H1 (cell line): ENCODE measurements around the gene CFAP91. TPM values are rescaled to one million over a fixed set of nuclear protein-coding genes. Genes with fewer than 3 reads are reported as not detected.

Experiments used
- CTCF ChIA-PET: fragments of 300-600 bp; sonication (Branson Sonifier 250); formaldehyde crosslinking; loops from one replicate; lab custom pipeline; 2021; ENCODE audit not compliant: partially characterized antibody; lab: Charles Lee
- POLR2A ChIA-PET: fragments of 300-600 bp; sonication (Branson Sonifier 250); formaldehyde crosslinking; loops from one replicate; lab custom pipeline; 2021; ENCODE audit warnings: inconsistent platforms; ENCODE audit not compliant: partially characterized antibody; lab: Charles Lee
- DNase-seq, 2 experiments: peaks; one replicate each; pipeline versions ENCODE4 v3.0.0 to v3.0.0-alpha.2; 2010 to 2022; ENCODE audit warnings: low spot score in 2 of 2, low read depth in 1 of 2, mixed read lengths in 1 of 2
- FAIRE-seq: peaks from 2 replicates; lab custom pipeline; 2011; peaks lifted over from hg19 to GRCh38; lab: Jason Lieb, UNC
- H2AFZ ChIP-seq: 2 replicates; pipeline ENCODE4 v1.8.1; 2012; ENCODE audit warnings: low read length, inconsistent platforms
- H2AK5ac ChIP-seq: 2 replicates; pipeline ENCODE4 v1.6.1; 2013; ENCODE audit warnings: low read depth, low read length
- H2BK120ac ChIP-seq: replicated peaks from 2 replicates; pipeline ENCODE3; 2013; ENCODE audit warnings: low read depth, low read length, inconsistent platforms
- H2BK12ac ChIP-seq: 2 replicates; pipeline ENCODE4 v1.6.1; 2013; ENCODE audit warnings: low read depth, low read length
- H2BK15ac ChIP-seq: 2 replicates; pipeline ENCODE4 v1.6.1; 2013; ENCODE audit warnings: low read length
- H2BK20ac ChIP-seq: 2 replicates; pipeline ENCODE4 v1.6.1; 2013; ENCODE audit warnings: low read length
- H2BK5ac ChIP-seq: 2 replicates; pipeline ENCODE4 v1.6.1; 2013; ENCODE audit warnings: low read depth, low read length
- H3K14ac ChIP-seq: 2 replicates; pipeline ENCODE4 v1.6.1; 2013; ENCODE audit warnings: inconsistent platforms; ENCODE audit not compliant: insufficient read length
- H3K18ac ChIP-seq: 2 replicates; pipeline ENCODE4 v1.6.1; 2013; ENCODE audit warnings: low read length; ENCODE audit errors: extremely low read depth
- H3K23ac ChIP-seq: 2 replicates; pipeline ENCODE4 v1.6.1; 2013; ENCODE audit warnings: inconsistent platforms; ENCODE audit not compliant: insufficient read length
- H3K23me2 ChIP-seq: 2 replicates; pipeline ENCODE4 v1.6.1; 2013; ENCODE audit warnings: low read depth, low read length
- H3K27ac ChIP-seq: 2 replicates; pipeline ENCODE4 v1.6.1; 2011; ENCODE audit warnings: low read depth, low read length, inconsistent platforms
- H3K27me3 ChIP-seq, 4 experiments: replicated peaks in 1 of 4; 1 replicate in 1 of 4; 2 replicates in 3 of 4; pipeline versions ENCODE4 v1.6.1 to v1.8.1; 2011 to 2013; ENCODE audit warnings: low read length in 3 of 4, mild to moderate bottlenecking in 3 of 4, inconsistent platforms in 2 of 4, mixed read lengths in 2 of 4, moderate library complexity in 1 of 4; ENCODE audit not compliant: control insufficient read depth in 3 of 4, insufficient read depth in 3 of 4; ENCODE audit errors: extremely low read depth in 1 of 4
- H3K36me3 ChIP-seq, 4 experiments: 2 replicates each; pipeline versions ENCODE4 v1.6.1 to v1.8.1; 2011 to 2013; ENCODE audit warnings: mild to moderate bottlenecking in 4 of 4, low read length in 3 of 4, moderate library complexity in 2 of 4, control low read depth in 1 of 4, inconsistent platforms in 1 of 4; ENCODE audit not compliant: insufficient read depth in 4 of 4, control insufficient read depth in 2 of 4
- H3K4ac ChIP-seq: replicated peaks from 2 replicates; pipeline ENCODE3; 2013; ENCODE audit warnings: low read length, low read depth, mixed read lengths, inconsistent platforms; ENCODE audit not compliant: insufficient read length
- H3K4me1 ChIP-seq, 4 experiments: replicated peaks in 1 of 4; 1 replicate in 1 of 4; 2 replicates in 3 of 4; pipeline versions ENCODE4 v1.6.1 to v1.8.1; 2011 to 2013; ENCODE audit warnings: low read length in 3 of 4, inconsistent platforms in 2 of 4, mixed read lengths in 1 of 4; ENCODE audit not compliant: insufficient read depth in 4 of 4, control insufficient read depth in 3 of 4
- H3K4me2 ChIP-seq, 2 experiments: 2 replicates each; pipeline versions ENCODE4 v1.6.1 to v1.8.1; 2011 to 2013; ENCODE audit warnings: low read depth in 2 of 2, low read length in 2 of 2, control low read depth in 1 of 2, inconsistent platforms in 1 of 2, mild to moderate bottlenecking in 1 of 2; ENCODE audit not compliant: insufficient read depth in 1 of 2
- H3K4me3 ChIP-seq, 4 experiments: fragments of 200-600, 300-600 bp in 1 of 4; sonication (generic), shearing (Covaris generic), sonication (Bioruptor Twin) in 1 of 4; 2 replicates each; pipeline versions ENCODE4 v1.5.1 to v1.8.1; 2011 to 2016; ENCODE audit warnings: low read length in 4 of 4, low read depth in 3 of 4, control low read depth in 2 of 4, inconsistent platforms in 2 of 4, mild to moderate bottlenecking in 2 of 4, mixed read lengths in 1 of 4, moderate library complexity in 1 of 4; ENCODE audit not compliant: insufficient read depth in 2 of 4; ENCODE audit errors: extremely low read depth in 1 of 4
- H3K56ac ChIP-seq: replicated peaks from 2 replicates; pipeline ENCODE3; 2013; ENCODE audit warnings: low read depth, mild to moderate bottlenecking, mixed read lengths, low read length, inconsistent platforms; ENCODE audit not compliant: insufficient read length
- H3K79me1 ChIP-seq: 2 replicates; pipeline ENCODE4 v1.6.1; 2013; ENCODE audit warnings: low read depth, low read length, control low read depth
- H3K79me2 ChIP-seq, 2 experiments: 2 replicates each; pipeline versions ENCODE4 v1.6.1 to v1.8.1; 2012 to 2013; ENCODE audit warnings: low read length in 2 of 2, mild to moderate bottlenecking in 2 of 2, inconsistent platforms in 1 of 2; ENCODE audit not compliant: insufficient read depth in 2 of 2, control insufficient read depth in 1 of 2
- H3K9ac ChIP-seq, 4 experiments: replicated peaks in 1 of 4; 1 replicate in 1 of 4; 2 replicates in 3 of 4; pipeline versions ENCODE4 v1.6.1 to v1.8.1; 2011 to 2013; ENCODE audit warnings: low read depth in 3 of 4, low read length in 3 of 4, control low read depth in 2 of 4, mild to moderate bottlenecking in 2 of 4, moderate library complexity in 2 of 4, inconsistent platforms in 1 of 4; ENCODE audit errors: extremely low read depth in 1 of 4
- H3K9me3 ChIP-seq, 2 experiments: 2 replicates each; pipeline versions ENCODE4 v1.6.1 to v1.8.1; 2012 to 2013; ENCODE audit warnings: mild to moderate bottlenecking in 2 of 2, moderate library complexity in 2 of 2, control low read depth in 1 of 2, inconsistent platforms in 1 of 2, low read depth in 1 of 2, low read length in 1 of 2, mixed read lengths in 1 of 2; ENCODE audit not compliant: insufficient read depth in 2 of 2
- H4K20me1 ChIP-seq, 2 experiments: replicated peaks in 1 of 2; 2 replicates each; pipeline versions ENCODE3 to v1.8.1; 2011 to 2013; ENCODE audit warnings: inconsistent platforms in 2 of 2, low read length in 2 of 2, mild to moderate bottlenecking in 1 of 2; ENCODE audit not compliant: insufficient read depth in 2 of 2, control insufficient read depth in 1 of 2
- H4K5ac ChIP-seq: 2 replicates; pipeline ENCODE4 v1.6.1; 2013; ENCODE audit warnings: low read length, low read depth, mixed read lengths, inconsistent platforms; ENCODE audit not compliant: insufficient read length
- H4K8ac ChIP-seq: 2 replicates; pipeline ENCODE4 v1.8.0; 2013; ENCODE audit warnings: mild to moderate bottlenecking, moderate library complexity, low read length, inconsistent platforms; ENCODE audit not compliant: insufficient read depth; ENCODE audit errors: extremely low read depth
- H4K91ac ChIP-seq: replicated peaks from 2 replicates; pipeline ENCODE3; 2013; ENCODE audit warnings: low read length, mixed read lengths, inconsistent platforms; ENCODE audit not compliant: insufficient read length
- EP300 ChIP-seq, 2 experiments: IDR thresholded peaks; 1 replicate in 1 of 2; 2 replicates in 1 of 2; pipeline ENCODE4 v1.6.1; 2011 to 2012; ENCODE audit warnings: low read depth in 2 of 2, low read length in 2 of 2, mild to moderate bottlenecking in 2 of 2, borderline replicate concordance in 1 of 2, inconsistent platforms in 1 of 2, moderate library complexity in 1 of 2
- POLR2A ChIP-seq, 2 experiments: IDR thresholded peaks; 1 replicate in 1 of 2; 2 replicates in 1 of 2; pipeline ENCODE4 v1.6.1; 2011; ENCODE audit warnings: low read depth in 2 of 2, low read length in 2 of 2, mild to moderate bottlenecking in 2 of 2; ENCODE audit errors: control extremely low read depth in 1 of 2
- WGBS, 2 experiments: shearing (Covaris generic) in 1 of 2; methylation state at CpG; one replicate each; pipeline versions ENCODE4 v1.1.6 to v1.1.7; 2013 to 2015; ENCODE audit warnings: low lambda C conversion rate in 2 of 2, mixed read lengths in 2 of 2, inconsistent platforms in 1 of 2, low coverage in 1 of 2, missing lambda C conversion rate in 1 of 2; ENCODE audit not compliant: insufficient replicate concordance in 2 of 2, insufficient coverage in 1 of 2, insufficient read length in 1 of 2; ENCODE audit errors: extremely low coverage in 1 of 2, missing lambda C conversion rate in 1 of 2; 5-methylcytosine and 5-hydroxymethylcytosine counted together
- polyA plus RNA-seq, 7 experiments: library from polyadenylated mRNA; depleted of rRNA in 3 of 7; stranded (reverse) in 5 of 7; unstranded in 2 of 7; fragments of >200 nt in 5 of 7; fragments of 200-250 nt in 2 of 7; gene quantifications; 1 replicate in 5 of 7; 2 replicates in 1 of 7; 4 replicates in 1 of 7; pipeline versions ENCODE4 v1.2.1 to v1.2.3, GENCODE V29; 2011 to 2013; ENCODE audit warnings: missing spikeins in 2 of 7, mixed read lengths in 2 of 7
- total RNA-seq: library from RNA; stranded (reverse); fragmentation: NEBNext Ultra II Directional; extraction: Animal tissue kit (Norgen Biotek cat#: 25700); gene quantifications from 2 replicates; pipeline ENCODE4 v1.2.1, GENCODE V29; 2021

Gene CFAP91
- total and polyA plus RNA-seq, 2 of the 8 experiments (the other 6 are each of a cell fraction or from before 2014, with no cell fraction given), result 5.4 to 7.4 TPM

GRCh38 chr3:119695480-119695879, 7.3 kb upstream of the CFAP91 start:
- POLR2A ChIA-PET, result interaction anchor here (1.4 kb wide), 1 partner anchor 198 kb away, joined by 4 read pairs; the partner anchor contains the start of gene TIMMDC1
- TF ChIP-seq POLR2A (IDR thresholded peaks at IDR 0.05; ENCODE audit: control extremely low read depth in 1 of 2, low read depth in 2 of 2, low read length in 2 of 2) (no peak), EP300 (IDR thresholded peaks at IDR 0.05; ENCODE audit: borderline replicate concordance in 1 of 2, low read depth in 2 of 2, low read length in 2 of 2) (peak in 1 of 2 experiments; percentile 20; a peak in 1 of 3 replicates)
- TF ChIP-seq, all 59 proteins: peak for 1
- no peak overlapping the region for H3K56ac ChIP-seq

More at GRCh38 chr3:119695480-119695879, 7.3 kb upstream of the CFAP91 start:
- Histone ChIP-seq H3K18ac (no peak overlapping the region), H4K20me1 (no peaks in the 10 kb centered on the region), H2BK120ac (no peak overlapping the region), H2BK5ac (no peak overlapping the region), H3K79me1 (no peaks in the 10 kb centered on the region), H3K9me3 (no peaks in the 10 kb centered on the region), H3K23ac (no peak overlapping the region), H3K4me3 (no peak overlapping the region), H3K9ac (no peak overlapping the region), H3K79me2 (no peaks in the 10 kb centered on the region), H3K36me3 (no peaks in the 10 kb centered on the region), H2AK5ac (no peak overlapping the region), H4K8ac (no peak overlapping the region), H3K23me2 (no peaks in the 10 kb centered on the region), H3K27ac (no peak overlapping the region), H2BK12ac (no peak overlapping the region), H2BK20ac (no peak overlapping the region), H3K27me3 (peaks cover 0 to 2% (median 0%) of the 10 kb centered on the region in 4 experiments; a peak in 1 of 7 replicates), H4K91ac (no peak overlapping the region), H3K4me2 (no peak overlapping the region), H2BK15ac (no peak overlapping the region), H4K5ac (no peak overlapping the region), H3K14ac (no peak overlapping the region), H2AFZ (0 out of 2 replicates have a peak overlapping the region, but pooled peaks have one; percentile 51), H3K4ac (no peak overlapping the region), H3K4me1 (no peaks in the 10 kb centered on the region)
- CTCF ChIA-PET, result interaction anchor here (0.6 to 2.3 kb wide), 9 partner anchors 8 to 517 kb away, joined by 3 to 7 read pairs (median 3); no protein-coding TSS in a partner anchor
- WGBS, 2 experiments, result 94% methylated on average over 2 of the region's 2 CpGs; no CpG with 5 or more reads in 1 of the 2 experiments
- FAIRE-seq (no peak), DNase-seq (no peak)
